Endothelial cell of umbilical vein (primary cell): ENCODE measurements around the gene BLACAT1.

ENCODE experiments used
- CTCF ChIP-seq, 2 donors: IDR thresholded peaks; 1 replicate in 1 of 2; 2 replicates in 1 of 2; pipeline ENCODE4 v1.5.1; 2011; ENCODE audit warnings: low read length in 2 of 2, mild to moderate bottlenecking in 2 of 2, moderate library complexity in 2 of 2, control low read depth in 1 of 2, inconsistent platforms in 1 of 2, low read depth in 1 of 2; ENCODE audit not compliant: insufficient read depth in 1 of 2; ENCODE audit errors: extremely low read depth in 1 of 2
- EZH2 ChIP-seq: IDR thresholded peaks from 2 replicates; pipeline ENCODE4 v1.6.1; 2012; ENCODE audit warnings: borderline replicate concordance, low read depth, mild to moderate bottlenecking, moderate library complexity, low read length, inconsistent platforms; ENCODE audit not compliant: severe bottlenecking
- POLR2AphosphoS5 ChIP-seq: IDR thresholded peaks from 2 replicates; pipeline ENCODE4 v1.6.1; 2012; ENCODE audit warnings: low read depth, mild to moderate bottlenecking, control low read depth, low read length, moderate library complexity; ENCODE audit not compliant: insufficient read depth

- TF ChIP-seq POLR2AphosphoS5 (no peak), CTCF (IDR thresholded peaks at IDR 0.05; ENCODE audit: extremely low read depth in 1 of 2, insufficient read depth in 1 of 2, low read depth in 1 of 2, low read length in 2 of 2) (no peak), EZH2 (no peak)
These were observed 34.9 kb downstream of the BLACAT1 start for GRCh38 chr1:205420938-205421337.
